ENCODE measurements around the gene MSMO1.
"Not testable (repeated sequence)": the region's sequence is repeated elsewhere in the genome, so short reads cannot be mapped to it uniquely, and the experiment has no call there.

MSMO1 gene

GRCh38 chr4:165325732-165326512 lies 1.5 kb upstream of the MSMO1 start:
- DNase-seq = no peak

GRCh38 chr4:165326831-165327210 lies 648 bp upstream of the MSMO1 start:
- no peak for DNase-seq

- DNase-seq = no peak
Measured at GRCh38 chr4:165328101-165328425, 594 bp downstream of the MSMO1 start.

GRCh38 chr4:165328708-165329107 lies 1.2 kb downstream of the MSMO1 start:
- no peak for DNase-seq

- DNase-seq = no peak
Measured at GRCh38 chr4:165330071-165330470, 2.6 kb downstream of the MSMO1 start.

GRCh38 chr4:165330666-165331065 lies 3.2 kb downstream of the MSMO1 start:
- DNase-seq = no peak

GRCh38 chr4:165331359-165331758 lies 3.9 kb downstream of the MSMO1 start:
- DNase-seq = no peak

- no peak for DNase-seq
Measured at GRCh38 chr4:165331823-165332222, 4.4 kb downstream of the MSMO1 start.

- DNase-seq = no peak
Measured at GRCh38 chr4:165332502-165332901, 5.0 kb downstream of the MSMO1 start.

- no peak for DNase-seq
Measured at GRCh38 chr4:165335163-165335703, 7.8 kb downstream of the MSMO1 start.

GRCh38 chr4:165336743-165337142 lies 9.3 kb downstream of the MSMO1 start:
- DNase-seq = no peak

GRCh38 chr4:165342340-165342739 lies 14.9 kb downstream of the MSMO1 start:
- not testable (repeated sequence) for DNase-seq

GRCh38 chr4:165343353-165344191 lies 16.1 kb downstream of the MSMO1 start:
- no peak for DNase-seq

GRCh38 chr4:165345666-165346417 lies 18.4 kb downstream of the MSMO1 start:
- DNase-seq = no peak

- DNase-seq = no peak
Measured at GRCh38 chr4:165347647-165348569, 20.4 kb downstream of the MSMO1 start.

- no peak for DNase-seq
Measured at GRCh38 chr4:165351359-165352130, 24.1 kb downstream of the MSMO1 start.

GRCh38 chr4:165355900-165356300 lies 28.4 kb downstream of the MSMO1 start:
- no peak for DNase-seq

GRCh38 chr4:165359506-165359905 lies 32.0 kb downstream of the MSMO1 start:
- no peak for DNase-seq

- DNase-seq = no peak
Measured at GRCh38 chr4:165360041-165360695, 32.7 kb downstream of the MSMO1 start.

- no peak for DNase-seq
Measured at GRCh38 chr4:165360985-165361670, 33.7 kb downstream of the MSMO1 start.

All from stimulated activated CD4-positive, alpha-beta T cell treated with anti-CD3 and anti-CD28 coated beads, Interleukin-1b, Interleukin-23, amount 100 ng/mL, for 48 hours (primary cell).